K562 (cell line): Measurements from ENCODE around the gene GPALPP1. TPM values are rescaled to one million over a fixed set of nuclear protein-coding genes. Genes with fewer than 3 reads are reported as not detected.

Experiments
- CC2D1A ChIP-seq: fragments of 450-650 bp; IDR thresholded peaks from 2 replicates; pipeline ENCODE4 v1.6.1; 2017; ENCODE audit warnings: mild to moderate bottlenecking
- FIP1L1 ChIP-seq: fragments of 200-400 bp; formaldehyde crosslinking; IDR thresholded peaks from 2 replicates; pipeline ENCODE4 v1.6.1; 2018; ENCODE audit warnings: mild to moderate bottlenecking, low read depth, low read length; ENCODE audit not compliant: poor library complexity, severe bottlenecking
- RAD21 ChIP-seq, 2 experiments: fragments of 250-450 bp in 1 of 2; fragments of 450-650 bp in 1 of 2; sonication (Bioruptor Pico) in 1 of 2; formaldehyde crosslinking in 1 of 2; IDR thresholded peaks in 1 of 2; conservative IDR thresholded peaks in 1 of 2; 2 replicates each; pipeline versions ENCODE4 v1.4.0 to v1.8.0; 2020 to 2022; ENCODE audit warnings: mild to moderate bottlenecking in 2 of 2, moderate library complexity in 1 of 2
- REST ChIP-seq, 2 experiments: fragments of 450-650 bp; formaldehyde crosslinking in 1 of 2; IDR thresholded peaks; 2 replicates each; pipeline versions ENCODE4 v1.4.0 to v1.6.1; 2014 to 2020; ENCODE audit warnings: mild to moderate bottlenecking in 2 of 2, borderline replicate concordance in 1 of 2, low read depth in 1 of 2
- STAG1 ChIP-seq: sonication (generic); formaldehyde crosslinking; IDR thresholded peaks from 2 replicates; pipeline ENCODE4 v1.5.0; 2020; ENCODE audit warnings: missing genetic modification reagents, borderline replicate concordance
- TRIM25 ChIP-seq: fragments of 450-650 bp; IDR thresholded peaks from 2 replicates; pipeline ENCODE4 v1.7.0; 2016; ENCODE audit warnings: borderline replicate concordance
- polyA plus RNA-seq, 8 experiments: library from polyadenylated mRNA; depleted of rRNA in 4 of 8; stranded (reverse) in 5 of 8; unstranded in 3 of 8; fragments of >200 nt; fragmentation: Nextera tagmentation in 2 of 8; fragmentation: Illumina TruSeq in 1 of 8; extraction: Ambion mirVana in 2 of 8; extraction: Trizol in 1 of 8; gene quantifications; 2 replicates each; pipeline versions ENCODE4 v1.2.1 to v1.2.3, GENCODE V29; 2011 to 2014; ENCODE audit warnings: inconsistent platforms in 1 of 8, missing spikeins in 1 of 8
- total RNA-seq, 7 experiments: library from RNA; depleted of rRNA in 6 of 7; stranded (reverse); fragments of >200 nt in 6 of 7; fragmentation: Illumina TruSeq in 2 of 7; extraction: Trizol in 2 of 7; gene quantifications; 2 replicates each; pipeline versions ENCODE4 v1.2.1 to v1.2.3, GENCODE V29; 2011 to 2021; ENCODE audit warnings: low replicate concordance in 1 of 7

Gene GPALPP1
- total and polyA plus RNA-seq, 9 of the 15 experiments (the other 6 are each of a cell fraction or from before 2014, with no cell fraction given), result 8.1 to 22.3 (median 18.5) TPM

DNA sequence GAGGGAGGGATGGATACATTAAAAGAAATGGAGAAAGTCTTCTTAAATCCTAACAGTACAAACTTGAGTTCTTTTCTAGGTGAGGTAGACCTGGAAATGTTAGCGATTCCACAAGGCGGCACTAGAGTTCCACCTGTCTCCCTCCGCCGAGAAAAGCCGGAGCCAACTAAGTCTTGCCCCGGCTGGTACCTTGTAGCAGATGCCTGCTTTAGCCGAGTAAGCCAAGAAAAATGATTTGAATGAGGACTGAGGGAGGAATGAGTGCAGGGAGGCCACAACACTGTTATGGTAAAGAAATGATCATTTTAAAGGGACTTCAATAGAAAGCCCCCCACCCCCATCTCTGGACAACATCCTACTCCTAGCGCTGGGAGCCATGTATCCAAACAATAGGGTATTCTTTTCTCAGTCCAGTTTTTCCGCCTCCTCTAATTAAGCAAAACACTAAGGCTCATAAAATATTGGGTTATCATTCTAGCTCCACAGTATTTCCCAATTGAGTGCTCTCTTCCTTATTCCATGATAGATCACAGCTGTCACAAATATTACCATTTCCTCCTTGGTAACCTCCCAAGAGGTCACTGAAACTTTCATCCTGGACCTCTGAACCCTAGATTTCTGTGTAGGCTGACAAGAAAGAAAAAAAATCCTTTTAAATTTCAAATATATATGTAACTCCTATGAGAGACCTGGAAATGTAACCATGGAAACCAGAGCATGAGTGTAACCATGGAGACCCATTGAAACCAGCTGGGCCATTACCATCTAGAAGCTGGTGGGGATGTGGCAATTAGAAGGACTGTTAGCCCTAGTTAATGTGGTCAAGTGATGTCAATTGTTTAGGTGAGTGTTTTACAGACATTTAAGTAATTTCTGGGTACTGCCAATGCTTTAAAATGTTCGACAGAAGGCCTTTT, 58.3 kb downstream of the GPALPP1 start (continued):
- TF ChIP-seq REST (IDR thresholded peaks at IDR 0.05; ENCODE audit: borderline replicate concordance) (peak; percentile 75; the same call in 1 of the 2 replicates), REST (CRISPR knock-in tag; IDR thresholded peaks at IDR 0.05; ENCODE audit: low read depth) (no peak), FIP1L1 (no peak), TRIM25 (no peak), STAG1 (CRISPR knock-in tag) (peak; percentile 65; the same call in 1 of the 2 replicates), CC2D1A (peak; percentile 60; the same call in 1 of the 2 replicates), RAD21 (CRISPR knock-in tag; conservative IDR thresholded peaks at IDR 0.05 in 1 of 2, IDR thresholded peaks at IDR 0.05 in 1 of 2) (peak; percentile 83 to 91)
